Parathyroid adenoma (tissue), 2 donors: Measurements from ENCODE around the gene MOV10.

Source experiments
- H2AFZ ChIP-seq: fragments of 300-600 bp; sonication (generic); one replicate; pipeline ENCODE4 v1.7.0; 2017; ENCODE audit warnings: antibody characterized with exemption, mild to moderate bottlenecking
- H3K27ac ChIP-seq: fragments of 300-600 bp; sonication (generic); one replicate; pipeline ENCODE4 v1.7.0; 2017
- H3K27me3 ChIP-seq: fragments of 300-600 bp; sonication (generic); one replicate; pipeline ENCODE4 v1.7.0; 2017; ENCODE audit warnings: low read length; ENCODE audit not compliant: control insufficient read depth, insufficient read depth
- H3K36me3 ChIP-seq: fragments of 300-600 bp; sonication (generic); one replicate; pipeline ENCODE4 v1.7.0; 2017; ENCODE audit warnings: low read length; ENCODE audit not compliant: control insufficient read depth, insufficient read depth
- H3K4me1 ChIP-seq: fragments of 300-600 bp; sonication (generic); one replicate; pipeline ENCODE4 v1.7.0; 2017; ENCODE audit warnings: control low read depth
- H3K4me2 ChIP-seq: fragments of 300-600 bp; sonication (generic); one replicate; pipeline ENCODE4 v1.7.0; 2017; ENCODE audit warnings: low read length
- H3K4me3 ChIP-seq: fragments of 300-600 bp; sonication (generic); one replicate; pipeline ENCODE4 v1.7.0; 2017; ENCODE audit warnings: low read depth, low read length
- H3K79me2 ChIP-seq: fragments of 300-600 bp; sonication (generic); one replicate; pipeline ENCODE4 v1.7.0; 2017; ENCODE audit warnings: control low read depth
- H3K9ac ChIP-seq: fragments of 300-600 bp; sonication (generic); one replicate; pipeline ENCODE4 v1.7.0; 2017; ENCODE audit warnings: mild to moderate bottlenecking
- H3K9me3 ChIP-seq: fragments of 300-600 bp; sonication (generic); one replicate; pipeline ENCODE4 v1.7.0; 2017; ENCODE audit warnings: low read length; ENCODE audit not compliant: control insufficient read depth
- CTCF ChIP-seq: fragments of 300-600 bp; sonication (generic); IDR thresholded peaks from one replicate; pipeline ENCODE4 v1.7.0; 2017; ENCODE audit warnings: antibody characterized with exemption, mild to moderate bottlenecking
- donor health status: primary hyperparathyroidism.

Gene MOV10

GRCh38 chr1:112704391-112704933, 30.0 kb downstream of the MOV10 start:
- H3K79me2 ChIP-seq, result peaks cover 2% of the 10 kb centered on the region
- no peak overlapping the region for H2AFZ ChIP-seq
- no peak for TF ChIP-seq CTCF
- H3K4me3 ChIP-seq, result peak overlapping the region; percentile 94
- peaks cover 45% of the 10 kb centered on the region for H3K4me1 ChIP-seq
- peak overlapping the region; percentile 46 for H3K9ac ChIP-seq
- no peaks in the 10 kb centered on the region for H3K36me3 ChIP-seq
- no peaks in the 10 kb centered on the region for H3K27me3 ChIP-seq
- peak overlapping the region; percentile 95 for H3K4me2 ChIP-seq
- H3K27ac ChIP-seq, result peak overlapping the region; percentile 98
- H3K9me3 ChIP-seq, result no peaks in the 10 kb centered on the region

- Histone ChIP-seq H3K79me2 (peaks cover 2% of the 10 kb centered on the region), H2AFZ (peak overlapping the region; percentile 20), H3K4me1 (peaks cover 39% of the 10 kb centered on the region), H3K4me2 (peak overlapping the region; percentile 95), H3K27ac (peak overlapping the region; percentile 98), H3K9me3 (no peaks in the 10 kb centered on the region), H3K9ac (peak overlapping the region; percentile 46), H3K27me3 (no peaks in the 10 kb centered on the region), H3K36me3 (no peaks in the 10 kb centered on the region), H3K4me3 (peak overlapping the region; percentile 94)
- no peak for TF ChIP-seq CTCF
Measured at GRCh38 chr1:112704934-112705627, 30.6 kb downstream of the MOV10 start.

GRCh38 chr1:112706505-112707220, 32.2 kb downstream of the MOV10 start, which contains the start of gene RHOC:
RHOC (minus strand) TSS chr1:112707127; CDS start chr1:112703799, 3,328 bp downstream.
- peak within 1 kb of the TSS; percentile 98 for H3K27ac ChIP-seq
- H3K9me3 ChIP-seq, result no peaks in the 10 kb centered on the region
- no peak for TF ChIP-seq CTCF
- peaks cover 2% of the 10 kb centered on the region for H3K79me2 ChIP-seq
- peak within 1 kb of the TSS; percentile 94 for H3K4me3 ChIP-seq
- no peaks in the 10 kb centered on the region for H3K27me3 ChIP-seq
- peak within 1 kb of the TSS; percentile 93 for H2AFZ ChIP-seq
- H3K9ac ChIP-seq, result peak within 1 kb of the TSS; percentile 96
- peaks cover 24% of the 10 kb centered on the region for H3K4me1 ChIP-seq
- no peaks in the 10 kb centered on the region for H3K36me3 ChIP-seq
- peak within 1 kb of the TSS; percentile 95 for H3K4me2 ChIP-seq

- peak; percentile 82 for TF ChIP-seq CTCF
- Histone ChIP-seq H3K9me3 (no peaks in the 10 kb centered on the region), H3K4me1 (peaks cover 22% of the 10 kb centered on the region), H2AFZ (peak overlapping the region; percentile 93), H3K36me3 (no peaks in the 10 kb centered on the region), H3K4me3 (peak overlapping the region; percentile 94), H3K9ac (no peak overlapping the region), H3K27me3 (no peaks in the 10 kb centered on the region), H3K79me2 (peaks cover 2% of the 10 kb centered on the region), H3K4me2 (peak overlapping the region; percentile 67), H3K27ac (peak overlapping the region; percentile 62)
Measured at GRCh38 chr1:112707221-112708001, 33.0 kb downstream of the MOV10 start.
